HG02798 (cell line): ENCODE results near the gene ZNF574.
"Not testable (repeated sequence)": the region's sequence is repeated elsewhere in the genome, so short reads cannot be mapped to it uniquely, and the experiment has no call there.

Source experiments
- ATAC-seq: cut with Tn5 transposase; IDR thresholded peaks from one replicate; pipeline ENCODE4 v1.9.1; 2021; ENCODE audit warnings: mild to moderate bottlenecking; ENCODE audit not compliant: unreplicated experiment, poor library complexity

The ZNF574 gene

GRCh38 chr19:42098781-42099180, 22.8 kb downstream of the ZNF574 start:
- ATAC-seq, result no peak

- ATAC-seq, result no peak
Observed at GRCh38 chr19:42099336-42099925, 23.5 kb downstream of the ZNF574 start.

- not testable (repeated sequence) for ATAC-seq
Observed at GRCh38 chr19:42100241-42100640, 24.3 kb downstream of the ZNF574 start.

- ATAC-seq, result no peak
Observed at GRCh38 chr19:42102877-42103276, 26.9 kb downstream of the ZNF574 start.

GRCh38 chr19:42105368-42105767, 29.4 kb downstream of the ZNF574 start:
- no peak for ATAC-seq

- no peak for ATAC-seq
Observed at GRCh38 chr19:42108527-42109389, 32.8 kb downstream of the ZNF574 start.

GRCh38 chr19:42109896-42110295, 33.9 kb downstream of the ZNF574 start:
- ATAC-seq, result no peak

GRCh38 chr19:42110658-42111057, 34.7 kb downstream of the ZNF574 start:
- no peak for ATAC-seq

GRCh38 chr19:42111384-42111783, 35.4 kb downstream of the ZNF574 start:
- ATAC-seq, result no peak

GRCh38 chr19:42111811-42112210, 35.8 kb downstream of the ZNF574 start:
- no peak for ATAC-seq

- peak; percentile 55 for ATAC-seq
Observed at GRCh38 chr19:42113641-42114348, 37.8 kb downstream of the ZNF574 start.

GRCh38 chr19:42114412-42114811, 38.4 kb downstream of the ZNF574 start:
- ATAC-seq, result peak; percentile 75

- ATAC-seq, result no peak
Observed at GRCh38 chr19:42115219-42115618, 39.3 kb downstream of the ZNF574 start.

GRCh38 chr19:42115705-42116104, 39.7 kb downstream of the ZNF574 start:
- ATAC-seq, result no peak

GRCh38 chr19:42116308-42117075, 40.5 kb downstream of the ZNF574 start:
- ATAC-seq, result no peak

- no peak for ATAC-seq
Observed at GRCh38 chr19:42117076-42117475, 41.1 kb downstream of the ZNF574 start.

- ATAC-seq, result no peak
Observed at GRCh38 chr19:42120276-42120980, 44.5 kb downstream of the ZNF574 start.

- ATAC-seq, result no peak
Observed at GRCh38 chr19:42121036-42121621, 45.2 kb downstream of the ZNF574 start.

GRCh38 chr19:42121656-42122069, 45.7 kb downstream of the ZNF574 start:
- ATAC-seq, result no peak
